ENCODE measurements around the gene FAM227A. TPM values are rescaled to one million over a fixed set of nuclear protein-coding genes. Genes with fewer than 3 reads are reported as not detected.
"Not testable (repeated sequence)": the region's sequence is repeated elsewhere in the genome, so short reads cannot be mapped to it uniquely, and the experiment has no call there.

Gene FAM227A
- total RNA-seq, 6 experiments from 2014 or later, result 0.02 to 0.20 (median 0.16) TPM; not detected in 2

- intact Hi-C loops (cut with DNase I), result no loop called here
- 79% methylated on average over 4 of the region's 4 CpGs for WGBS (ENCODE audit: insufficient coverage, low coverage, low lambda C conversion rate, missing lambda C conversion rate)
- TF ChIP-seq POLR2A (IDR thresholded peaks at IDR 0.05) (no peak), CTCF (IDR thresholded peaks at IDR 0.05) (no peak)
- ATAC-seq (no peak), DNase-seq (no peak)
- H3K27ac ChIP-seq, result no peak overlapping the region
- H3K9me3 ChIP-seq, result no peaks in the 10 kb centered on the region
- no peaks in the 10 kb centered on the region for H3K36me3 ChIP-seq
- H3K27me3 ChIP-seq, result no peaks in the 10 kb centered on the region
- H3K4me1 ChIP-seq, result no peaks in the 10 kb centered on the region
- H3K4me3 ChIP-seq, result no peak overlapping the region
Measured at GRCh38 chr22:38629108-38629507, 27.1 kb downstream of the FAM227A start.

GRCh38 chr22:38628444-38628843 is 27.7 kb downstream of the FAM227A start:
- ATAC-seq (peak in 1 of 4 donors; percentile 30), DNase-seq (no peak)
- H3K27ac ChIP-seq, result no peak overlapping the region
- H3K36me3 ChIP-seq, result no peaks in the 10 kb centered on the region
- no peak for TF ChIP-seq CTCF (IDR thresholded peaks at IDR 0.05)
- no peak for TF ChIP-seq POLR2A (IDR thresholded peaks at IDR 0.05)
- H3K9me3 ChIP-seq, result no peaks in the 10 kb centered on the region
- no peaks in the 10 kb centered on the region for H3K4me1 ChIP-seq
- H3K27me3 ChIP-seq, result no peaks in the 10 kb centered on the region
- WGBS (ENCODE audit: insufficient coverage, low coverage, low lambda C conversion rate, missing lambda C conversion rate), result 63% methylated on average over 4 of the region's 5 CpGs
- intact Hi-C loops (cut with DNase I), result no loop called here
- no peak overlapping the region for H3K4me3 ChIP-seq

- ATAC-seq, result peak in 1 of 4 donors; percentile 76
- H3K4me1 ChIP-seq, result no peaks in the 10 kb centered on the region
- 55% methylated on average over 4 of the region's 4 CpGs for WGBS (ENCODE audit: insufficient coverage, low coverage, low lambda C conversion rate, missing lambda C conversion rate)
- no peak for TF ChIP-seq CTCF (IDR thresholded peaks at IDR 0.05)
- TF ChIP-seq POLR2A (IDR thresholded peaks at IDR 0.05), result no peak
- H3K36me3 ChIP-seq, result no peaks in the 10 kb centered on the region
- no peaks in the 10 kb centered on the region for H3K9me3 ChIP-seq
- no peaks in the 10 kb centered on the region for H3K27me3 ChIP-seq
- no peak overlapping the region for H3K4me3 ChIP-seq
- intact Hi-C loops (cut with DNase I), result no loop called here
- no peak overlapping the region for H3K27ac ChIP-seq
- peak in 1 of 3 donors; percentile 10 for DNase-seq
Measured at GRCh38 chr22:38623351-38623750, 32.8 kb downstream of the FAM227A start.

DNA sequence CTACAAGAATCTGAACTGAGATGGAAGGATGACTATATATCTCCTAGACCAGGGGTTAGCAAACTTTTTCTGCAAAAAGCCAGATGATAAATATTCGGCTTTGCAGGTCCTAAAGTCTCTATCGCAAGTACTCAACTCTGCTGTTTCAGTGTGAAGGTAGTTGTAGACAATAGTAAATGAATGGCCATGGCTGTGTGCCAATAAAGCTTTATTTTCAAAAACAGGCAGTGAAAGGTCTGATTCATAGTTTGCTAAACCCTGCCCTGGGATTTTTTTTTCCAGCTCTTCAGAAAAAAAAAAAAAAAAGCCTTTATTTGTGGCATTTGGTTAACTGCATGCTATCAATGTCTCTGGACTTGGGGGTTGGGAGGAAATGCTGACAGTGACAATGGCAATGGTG is 37.5 kb downstream of the FAM227A start:
- Histone ChIP-seq H3K4me3 (no peak overlapping the region), H3K27me3 (no peaks in the 10 kb centered on the region), H3K27ac (no peak overlapping the region), H3K9me3 (no peaks in the 10 kb centered on the region), H3K36me3 (no peaks in the 10 kb centered on the region), H3K4me1 (no peaks in the 10 kb centered on the region)
- no peak for TF ChIP-seq CTCF (IDR thresholded peaks at IDR 0.05)
- no peak for TF ChIP-seq POLR2A (IDR thresholded peaks at IDR 0.05)
- intact Hi-C loops (cut with DNase I), result no loop called here
- WGBS (ENCODE audit: insufficient coverage, low coverage, low lambda C conversion rate, missing lambda C conversion rate), result 84% methylated on average over 2 of the region's 2 CpGs
- ATAC-seq, result no peak
- no peak for DNase-seq

DNA sequence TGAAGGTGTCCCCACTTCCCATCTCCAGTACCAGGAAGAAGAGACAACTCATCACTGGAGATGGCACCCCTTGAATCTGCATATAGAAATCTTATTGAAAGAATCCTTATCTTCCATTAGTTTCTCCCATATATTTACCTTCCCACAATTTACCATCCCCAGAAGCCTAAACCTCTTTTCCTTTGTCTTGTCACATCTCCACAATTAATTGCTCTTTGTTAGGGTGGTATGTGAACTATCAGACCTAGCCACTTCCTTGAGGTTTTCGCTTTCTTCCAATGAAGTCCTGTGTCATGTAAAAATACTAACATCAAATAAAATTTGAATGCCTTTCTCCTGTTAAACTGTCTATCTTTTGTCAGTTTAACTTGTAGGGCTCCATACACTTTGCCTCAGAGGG is 37.9 kb downstream of the FAM227A start:
- Histone ChIP-seq H3K27me3 (no peaks in the 10 kb centered on the region), H3K4me1 (no peaks in the 10 kb centered on the region), H3K9me3 (no peaks in the 10 kb centered on the region), H3K36me3 (no peaks in the 10 kb centered on the region), H3K4me3 (no peak overlapping the region), H3K27ac (no peak overlapping the region)
- TF ChIP-seq CTCF (IDR thresholded peaks at IDR 0.05) (no peak), POLR2A (IDR thresholded peaks at IDR 0.05) (no peak)
- 91% methylated on average over 1 of the region's 1 CpG for WGBS (ENCODE audit: insufficient coverage, low coverage, low lambda C conversion rate, missing lambda C conversion rate)
- no peak for ATAC-seq
- DNase-seq, result no peak
- intact Hi-C loops (cut with DNase I), result no loop called here

- intact Hi-C loops (cut with DNase I); H3K4me3 ChIP-seq; H3K9me3 ChIP-seq; H3K36me3 ChIP-seq; H3K27me3 ChIP-seq; H3K27ac ChIP-seq: not testable (repeated sequence)
- H3K4me1 ChIP-seq, result peaks cover 0 to 10% (median 0%) of the 10 kb centered on the region in 4 donors
- DNase-seq (peak in 1 of 3 donors; percentile 17), ATAC-seq (peak in 1 of 4 donors; percentile 7)
- WGBS (ENCODE audit: insufficient coverage, low coverage, low lambda C conversion rate, missing lambda C conversion rate), result 81% methylated on average over 9 of the region's 9 CpGs
Measured at GRCh38 chr22:38615064-38615405, 41.2 kb downstream of the FAM227A start.
